Transverse colon (tissue), 3 donors: ENCODE results near the gene MCM3AP.

Experiments
- CTCF ChIP-seq, 5 experiments: fragments of 200-600 bp in 3 of 5; fragments of 450-650 bp in 2 of 5; sonication (generic) in 3 of 5; IDR thresholded peaks; 1 replicate in 2 of 5; 2 replicates in 3 of 5; pipeline ENCODE4 v1.5.1; 2016 to 2017; ENCODE audit warnings: antibody characterized with exemption in 5 of 5, inconsistent platforms in 3 of 5, mild to moderate bottlenecking in 2 of 5, moderate library complexity in 1 of 5
- POLR2A ChIP-seq: fragments of 450-650 bp; IDR thresholded peaks from one replicate; pipeline ENCODE4 v1.6.1; 2016; ENCODE audit warnings: antibody characterized with exemption, mild to moderate bottlenecking, moderate library complexity

GRCh38 chr21:46226146-46226545 lies 59.3 kb downstream of the MCM3AP start:
- TF ChIP-seq CTCF (IDR thresholded peaks at IDR 0.05) (no peak), POLR2A (no peak)
